Endothelial cell of umbilical vein (primary cell): ENCODE data around the gene FRMD5. TPM values are rescaled to one million over a fixed set of nuclear protein-coding genes. Genes with fewer than 3 reads are reported as not detected.

Source experiments
- BruUV-seq: library from RNA; stranded (reverse); fragments of 400-500 nt; replicated peaks from 2 replicates; lab custom pipeline; 2021; lab: Mats Ljungman, UMichigan
- CTCF ChIA-PET: fragments of 300-600, 350-600 bp; sonication (Branson Sonifier 250); formaldehyde crosslinking; loops from one replicate; lab custom pipeline; 2021; ENCODE audit warnings: antibody characterized with exemption, inconsistent platforms; lab: Charles Lee
- POLR2A ChIA-PET: fragments of 300-600, 350-600 bp; sonication (Branson Sonifier 250); formaldehyde crosslinking; loops from one replicate; lab custom pipeline; 2021; ENCODE audit warnings: antibody characterized with exemption, inconsistent platforms; lab: Charles Lee
- DNase-seq: peaks from one replicate; pipeline ENCODE4 v3.0.0-alpha.2; 2011; ENCODE audit warnings: low read depth, low spot score
- FAIRE-seq: peaks from 2 replicates; lab custom pipeline; 2011; peaks lifted over from hg19 to GRCh38; lab: Jason Lieb, UNC
- H2AFZ ChIP-seq: 2 replicates; pipeline ENCODE4 v1.6.0; 2012; ENCODE audit warnings: low read depth, low read length, control low read depth, inconsistent platforms
- H3K27ac ChIP-seq: 2 replicates; pipeline ENCODE4 v1.5.1; 2011; ENCODE audit warnings: low read depth, mild to moderate bottlenecking, control low read depth, low read length, moderate library complexity; ENCODE audit not compliant: insufficient read depth
- H3K27me3 ChIP-seq, 2 experiments: 2 replicates each; pipeline versions ENCODE4 v1.6.0 to v1.6.1; 2011; ENCODE audit warnings: low read length in 2 of 2, mixed read lengths in 1 of 2; ENCODE audit not compliant: control insufficient read depth in 2 of 2, insufficient read depth in 2 of 2
- H3K36me3 ChIP-seq, 2 experiments: 2 replicates in 1 of 2; 3 replicates in 1 of 2; pipeline ENCODE4 v1.5.1; 2011; ENCODE audit warnings: low read length in 2 of 2, mild to moderate bottlenecking in 1 of 2, moderate library complexity in 1 of 2; ENCODE audit not compliant: control insufficient read depth in 2 of 2, insufficient read depth in 2 of 2; ENCODE audit errors: extremely low read depth in 1 of 2
- H3K4me1 ChIP-seq: 3 replicates; pipeline ENCODE4 v1.5.1; 2011; ENCODE audit warnings: mild to moderate bottlenecking, low read length; ENCODE audit not compliant: control insufficient read depth, insufficient read depth; ENCODE audit errors: extremely low read depth
- H3K4me2 ChIP-seq: 2 replicates; pipeline ENCODE4 v1.6.1; 2011; ENCODE audit warnings: low read length, control low read depth, mixed read lengths; ENCODE audit not compliant: insufficient read depth
- H3K4me3 ChIP-seq, 3 experiments: fragments of 200-600 bp in 1 of 3; sonication (generic), shearing (Covaris generic) in 1 of 3; replicated peaks in 1 of 3; 2 replicates each; pipeline ENCODE4 v1.5.1; 2011 to 2016; ENCODE audit warnings: control low read depth in 3 of 3, low read length in 3 of 3, mild to moderate bottlenecking in 2 of 3, inconsistent platforms in 1 of 3, low read depth in 1 of 3, moderate library complexity in 1 of 3; ENCODE audit not compliant: insufficient read depth in 1 of 3
- H3K79me2 ChIP-seq: 2 replicates; pipeline ENCODE4 v1.6.0; 2012; ENCODE audit warnings: low read length, inconsistent platforms; ENCODE audit not compliant: control insufficient read depth, insufficient read depth
- H3K9ac ChIP-seq: replicated peaks from 2 replicates; pipeline ENCODE3; 2011; ENCODE audit warnings: low read length, control low read depth; ENCODE audit not compliant: insufficient read depth; ENCODE audit errors: extremely low read depth
- H3K9me1 ChIP-seq: replicated peaks from 3 replicates; pipeline ENCODE4 v1.6.0; 2011; ENCODE audit warnings: mild to moderate bottlenecking, low read length; ENCODE audit not compliant: control insufficient read depth, insufficient read depth; ENCODE audit errors: extremely low read depth
- H3K9me3 ChIP-seq: replicated peaks from 2 replicates; pipeline ENCODE4 v1.5.1; 2012; ENCODE audit warnings: low read length, inconsistent platforms; ENCODE audit not compliant: control insufficient read depth, insufficient read depth
- H4K20me1 ChIP-seq: replicated peaks from 2 replicates; pipeline ENCODE3; 2011; ENCODE audit warnings: mild to moderate bottlenecking, low read length; ENCODE audit not compliant: control insufficient read depth, insufficient read depth; ENCODE audit errors: extremely low read depth
- CTCF ChIP-seq, 2 donors: IDR thresholded peaks; 1 replicate in 1 of 2; 2 replicates in 1 of 2; pipeline ENCODE4 v1.5.1; 2011; ENCODE audit warnings: low read length in 2 of 2, mild to moderate bottlenecking in 2 of 2, moderate library complexity in 2 of 2, control low read depth in 1 of 2, inconsistent platforms in 1 of 2, low read depth in 1 of 2; ENCODE audit not compliant: insufficient read depth in 1 of 2; ENCODE audit errors: extremely low read depth in 1 of 2
- EZH2 ChIP-seq: IDR thresholded peaks from 2 replicates; pipeline ENCODE4 v1.6.1; 2012; ENCODE audit warnings: borderline replicate concordance, low read depth, mild to moderate bottlenecking, moderate library complexity, low read length, inconsistent platforms; ENCODE audit not compliant: severe bottlenecking
- FOS ChIP-seq: IDR thresholded peaks from 2 replicates; pipeline ENCODE4 v1.6.1; 2011; ENCODE audit warnings: mild to moderate bottlenecking, low read length, moderate library complexity, borderline replicate concordance; ENCODE audit not compliant: insufficient read depth
- JUN ChIP-seq: IDR thresholded peaks from 2 replicates; pipeline ENCODE4 v1.6.1; 2011; ENCODE audit warnings: borderline replicate concordance, low read depth; ENCODE audit not compliant: insufficient read length, insufficient read depth
- MYC ChIP-seq: IDR thresholded peaks from one replicate; pipeline ENCODE4 v1.6.1; 2011; ENCODE audit warnings: mild to moderate bottlenecking, low read depth, low read length
- POLR2A ChIP-seq: IDR thresholded peaks from 2 replicates; pipeline ENCODE4 v1.6.1; 2012; ENCODE audit warnings: low read depth, mild to moderate bottlenecking, control low read depth, low read length
- POLR2AphosphoS5 ChIP-seq: IDR thresholded peaks from 2 replicates; pipeline ENCODE4 v1.6.1; 2012; ENCODE audit warnings: low read depth, mild to moderate bottlenecking, control low read depth, low read length, moderate library complexity; ENCODE audit not compliant: insufficient read depth
- dilution Hi-C: fragments of 300-500 bp; cut with MboI; formaldehyde crosslinking; loops from one replicate; pipeline ENCODE4 v1.15.0; 2019; ENCODE audit warnings: low sequenced_read_pairs; ENCODE audit not compliant: extremely low pct_ligation_motif_present
- intact Hi-C: fragments of 100-400 bp; cut with micrococcal nuclease; formaldehyde crosslinking; loops from one replicate; pipeline ENCODE4 v1.10.0; 2022
- polyA plus RNA-seq, 4 experiments: library from polyadenylated mRNA; depleted of rRNA in 3 of 4; stranded (reverse) in 3 of 4; unstranded in 1 of 4; fragments of >200 nt; gene quantifications; 2 replicates each; pipeline versions ENCODE4 v1.2.1 to v1.2.3, GENCODE V29; 2011 to 2012; ENCODE audit warnings: missing spikeins in 1 of 4
- total RNA-seq: library from RNA; stranded (reverse); gene quantifications from 2 replicates; pipeline ENCODE4 v1.2.3, GENCODE V29; 2021
- TF ChIP-seq, protein P1 (sequence below): IDR thresholded peaks from 2 replicates; pipeline ENCODE4 v1.6.1; 2011; ENCODE audit not compliant: insufficient read depth, insufficient read length

FRMD5 gene
- total and polyA plus RNA-seq, 2 donors (not counting 3 experiments of a cell fraction or from before 2014, with no cell fraction given), result 16.7 to 20.2 TPM

DNA sequence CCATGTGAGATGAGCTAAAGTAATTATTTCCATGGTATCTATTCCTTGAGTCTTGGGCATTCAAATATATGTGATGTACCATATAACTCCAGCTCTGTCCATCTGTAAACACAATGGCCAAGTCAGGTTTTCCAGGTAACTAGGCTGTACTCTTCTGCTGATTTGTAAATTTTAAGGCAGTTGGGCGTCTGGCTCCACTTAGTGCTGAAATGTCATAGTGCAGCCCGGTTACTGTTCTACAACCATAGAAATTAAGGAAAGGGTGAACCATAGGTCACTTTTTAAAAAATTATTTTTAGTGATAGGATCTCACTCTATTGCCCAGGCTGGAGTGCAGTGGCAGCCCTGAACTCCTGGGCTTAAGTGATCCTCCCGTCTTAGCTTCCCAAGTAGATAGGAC is 48.8 kb upstream of the FRMD5 start:
- DNase-seq (no peak), FAIRE-seq (no peak)
- no peaks in the 10 kb centered on the region for H3K79me2 ChIP-seq
- intact Hi-C loops, result no loop called here
- H3K4me3 ChIP-seq, result no peak overlapping the region
- no peak overlapping the region for H3K27ac ChIP-seq
- no peaks in the 10 kb centered on the region for H3K9me3 ChIP-seq
- no peaks in the 10 kb centered on the region for H4K20me1 ChIP-seq
- H3K9me1 ChIP-seq, result no peaks in the 10 kb centered on the region
- H2AFZ ChIP-seq, result no peak overlapping the region
- POLR2A ChIA-PET, result no interaction called here
- H3K4me1 ChIP-seq, result no peaks in the 10 kb centered on the region
- TF ChIP-seq JUN, result no peak
- TF ChIP-seq, protein P1, sequence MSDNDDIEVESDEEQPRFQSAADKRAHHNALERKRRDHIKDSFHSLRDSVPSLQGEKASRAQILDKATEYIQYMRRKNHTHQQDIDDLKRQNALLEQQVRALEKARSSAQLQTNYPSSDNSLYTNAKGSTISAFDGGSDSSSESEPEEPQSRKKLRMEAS, result no peak
- no peak for TF ChIP-seq POLR2AphosphoS5
- TF ChIP-seq CTCF (IDR thresholded peaks at IDR 0.05; ENCODE audit: extremely low read depth in 1 of 2, insufficient read depth in 1 of 2, low read depth in 1 of 2, low read length in 2 of 2), result no peak
- TF ChIP-seq FOS, result no peak
- TF ChIP-seq EZH2, result no peak
- TF ChIP-seq MYC, result no peak
- no peak for TF ChIP-seq POLR2A
- CTCF ChIA-PET, result interaction anchor here (0.5 to 1.4 kb wide), 5 partner anchors 122 to 372 kb away, joined by 3 to 9 read pairs (median 4); no protein-coding TSS in a partner anchor
- dilution Hi-C loops, result no loop called here
- no peak overlapping the region for H3K9ac ChIP-seq
- no TSS peak for BruUV-seq
- no peaks in the 10 kb centered on the region for H3K27me3 ChIP-seq
- H3K4me2 ChIP-seq, result no peak overlapping the region
- no peaks in the 10 kb centered on the region for H3K36me3 ChIP-seq
